A673 (cell line): ENCODE measurements around the gene ZFP69B. TPM values are rescaled to one million over a fixed set of nuclear protein-coding genes. Genes with fewer than 3 reads are reported as not detected.

Experiments
- Bru-seq: library from RNA; stranded (reverse); fragments of 400-500 nt; gene quantifications from one replicate; lab custom pipeline; 2021; lab: Mats Ljungman, UMichigan
- BruChase-seq, 2 experiments: library from RNA; stranded (reverse); fragments of 400-500 nt; gene quantifications; one replicate each; lab custom pipeline; 2021; lab: Mats Ljungman, UMichigan
- BruUV-seq: library from RNA; stranded (reverse); fragments of 400-500 nt; replicated peaks from 2 replicates; lab custom pipeline; 2021; lab: Mats Ljungman, UMichigan
- CTCF ChIA-PET: fragments of 300-600 bp; sonication (Branson Sonifier 250); formaldehyde crosslinking; loops from one replicate; lab custom pipeline; 2022; ENCODE audit warnings: antibody characterized with exemption; lab: Charles Lee
- POLR2A ChIA-PET: fragments of 300-600 bp; sonication (Branson Sonifier 250); formaldehyde crosslinking; loops from one replicate; lab custom pipeline; 2022; ENCODE audit warnings: antibody characterized with exemption; ENCODE audit not compliant: low non-redundant PET; lab: Charles Lee
- DNase-seq: peaks from one replicate; pipeline ENCODE4 v3.0.0-alpha.2; 2015; ENCODE audit warnings: low spot score
- H3K27ac ChIP-seq: fragments of 200-600 bp; sonication (generic); 2 replicates; pipeline ENCODE4 v1.5.1; 2016; ENCODE audit warnings: mixed run types, low read depth, mild to moderate bottlenecking, mixed read lengths, antibody characterized with exemption, low read length; ENCODE audit not compliant: poor library complexity, severe bottlenecking
- H3K27me3 ChIP-seq: fragments of 200-600 bp; sonication (generic); replicated peaks from 2 replicates; pipeline ENCODE4 v1.6.1; 2017; ENCODE audit warnings: mixed run types, low read depth, mild to moderate bottlenecking, mixed read lengths, antibody characterized with exemption, low read length; ENCODE audit not compliant: insufficient read depth, poor library complexity
- H3K36me3 ChIP-seq: fragments of 200-600 bp; sonication (generic); 2 replicates; pipeline ENCODE4 v1.6.1; 2016; ENCODE audit warnings: mixed run types, mild to moderate bottlenecking, mixed read lengths, antibody characterized with exemption, low read length; ENCODE audit not compliant: insufficient read depth, poor library complexity, severe bottlenecking
- H3K4me1 ChIP-seq: fragments of 200-600 bp; sonication (generic); 2 replicates; pipeline ENCODE4 v1.6.1; 2017; ENCODE audit warnings: mixed run types, mild to moderate bottlenecking, mixed read lengths, antibody characterized with exemption, low read length; ENCODE audit not compliant: insufficient read depth, poor library complexity, severe bottlenecking
- H3K4me3 ChIP-seq: fragments of 200-600 bp; sonication (generic); 2 replicates; pipeline ENCODE4 v1.5.1; 2016; ENCODE audit warnings: low read depth, mixed run types, mild to moderate bottlenecking, mixed read lengths, low read length; ENCODE audit not compliant: poor library complexity, severe bottlenecking
- H3K9me3 ChIP-seq: fragments of 200-600 bp; sonication (generic); 2 replicates; pipeline ENCODE4 v1.6.1; 2016; ENCODE audit warnings: mixed run types, low read depth, mild to moderate bottlenecking, mixed read lengths, antibody characterized with exemption, low read length; ENCODE audit not compliant: poor library complexity, severe bottlenecking
- CTCF ChIP-seq: fragments of 300-800, 200-600 bp; sonication (generic); conservative IDR thresholded peaks from 2 replicates; pipeline ENCODE4 v1.5.1; 2017; ENCODE audit warnings: low read depth, mild to moderate bottlenecking, antibody characterized with exemption, low read length, moderate library complexity, mixed read lengths
- EZH2 ChIP-seq: fragments of 200-600 bp; sonication (generic); IDR thresholded peaks from 2 replicates; pipeline ENCODE4 v1.6.1; 2017; ENCODE audit warnings: borderline replicate concordance, low read depth, mild to moderate bottlenecking, mixed read lengths, antibody characterized with exemption, low read length; ENCODE audit not compliant: poor library complexity, severe bottlenecking
- intact Hi-C: fragments of 100-400 bp; cut with micrococcal nuclease; formaldehyde crosslinking; loops from one replicate; pipeline ENCODE4 v1.10.0; 2022; ENCODE audit not compliant: unreplicated experiment
- long read RNA-seq: library from polyadenylated mRNA; stranded (forward); transcript quantifications from one replicate; pipeline ENCODE4 v2.0.0, GENCODE V29; 2022
- total RNA-seq: library from RNA; stranded (reverse); gene quantifications from 2 replicates; pipeline ENCODE4 v1.2.3, GENCODE V29; 2021

ZFP69B gene
- 14.1 and 18.5 TPM in 2 replicates for total RNA-seq
- Bru-seq, nascent RNA: percentile 82 among the genes with signal in this experiment
- percentile 82 among the genes with signal in this experiment for BruChase-seq, experiment 1, labeled RNA remaining after a 2-hour chase
- percentile 86 among the genes with signal in this experiment for BruChase-seq, experiment 2, labeled RNA remaining after a 6-hour chase
- long read RNA-seq, partial matches to known transcripts: 3 of 10 reads
- long read RNA-seq, other reads (novel, unspliced or antisense): 6 of 10 reads

GRCh38 chr1:40449684-40450494 lies at the start of gene ZFP69B:
ZFP69B (plus strand) TSS chr1:40450476; CDS start chr1:40450962, 486 bp downstream.
- H3K36me3 ChIP-seq: peaks cover 20% of the 10 kb centered on the region
- TF ChIP-seq EZH2 (no peak), CTCF (no peak)
- CTCF ChIA-PET: interaction anchor here (0.6 to 0.9 kb wide), 2 partner anchors 10 to 12 kb away, joined by 4 read pairs; no protein-coding TSS in a partner anchor
- BruUV-seq: no TSS peak
- intact Hi-C loops: no loop called here
- peak within 1 kb of the TSS; percentile 86 for H3K27ac ChIP-seq
- DNase-seq: peak; percentile 96
- POLR2A ChIA-PET: interaction anchor here (0.9 kb wide), 1 partner anchor 81 kb away, joined by 4 read pairs; the partner anchor contains the start of gene ZNF684
- peaks cover 8% of the 10 kb centered on the region for H3K4me1 ChIP-seq
- peaks cover 16% of the 10 kb centered on the region for H3K9me3 ChIP-seq
- H3K27me3 ChIP-seq: no peaks in the 10 kb centered on the region
- H3K4me3 ChIP-seq: peak within 1 kb of the TSS; percentile 74

DNA sequence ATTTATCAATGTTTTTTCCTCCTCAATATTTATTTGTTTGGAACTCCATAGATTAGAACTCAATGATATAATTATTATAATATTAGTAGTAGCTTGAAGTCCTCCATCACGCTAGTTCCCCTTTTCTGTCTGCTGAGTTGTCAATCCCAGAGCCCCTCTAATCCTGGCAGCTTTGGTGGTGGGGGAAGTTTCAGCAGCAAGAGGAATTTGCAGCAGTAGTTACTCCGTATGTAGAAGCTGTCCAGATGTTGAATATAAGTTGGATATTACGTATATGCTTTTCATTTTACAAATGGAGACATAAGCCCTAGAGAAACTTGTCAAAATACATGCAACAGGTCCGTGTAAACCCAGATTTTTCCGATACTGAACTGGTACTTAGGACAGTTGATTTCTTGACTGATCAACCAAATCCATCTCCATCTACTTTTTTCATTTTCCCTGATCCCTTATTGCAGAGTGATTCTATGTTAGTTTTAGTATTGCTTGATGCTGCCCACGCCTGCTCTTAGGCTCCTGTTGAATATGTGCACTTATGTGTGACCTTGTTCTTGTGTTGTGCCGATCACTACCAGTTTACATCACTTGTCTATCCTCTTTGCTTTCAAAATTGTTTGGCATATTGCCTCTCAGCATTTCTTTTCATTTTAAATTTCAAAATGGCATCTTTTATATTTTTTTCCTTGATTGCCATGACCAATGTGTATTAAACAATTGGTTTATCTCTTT lies 48.6 kb upstream of the ZFP69B start:
- DNase-seq: no peak
- no TSS peak for BruUV-seq
- Histone ChIP-seq H3K4me1 (peaks cover 18% of the 10 kb centered on the region), H3K27ac (no peak overlapping the region), H3K4me3 (no peak overlapping the region), H3K36me3 (no peaks in the 10 kb centered on the region), H3K27me3 (no peaks in the 10 kb centered on the region), H3K9me3 (no peaks in the 10 kb centered on the region)
- ChIA-PET POLR2A (interaction anchor here (0.6 kb wide), 1 partner anchor 18 kb away, joined by 6 read pairs; no protein-coding TSS in a partner anchor), CTCF (no interaction called here)
- intact Hi-C loops: loop anchor here (5.0 to 10.0 kb wide), 3 partner anchors 84 to 317 kb away; partner anchors contain the start of genes COL9A2 and ZMPSTE24
- TF ChIP-seq CTCF (no peak), EZH2 (no peak)
